Activated CD4-positive, alpha-beta T cell treated with anti-CD3 and anti-CD28 coated beads, Interleukin-2, Interleukin-4, amounts not matched to agents 100 ng/mL and 50 ng/mL, durations not matched to agents 16 hours and 8 hours (primary cell): ENCODE results near the gene MEX3D.

Experiments used
- DNase-seq: peaks from one replicate; pipeline ENCODE4 v3.0.0-alpha.2; 2020; ENCODE audit warnings: low spot score

Gene MEX3D

GRCh38 chr19:1568320-1569019 is at the start of gene MEX3D:
TSS of gene MEX3D (minus strand) at chr19:1568325. CDS start at chr19:1568058, 267 bp downstream.
- peak; percentile 79 for DNase-seq

- no peak for DNase-seq
Observed at GRCh38 chr19:1616875-1617274, 48.8 kb upstream of the MEX3D start.

GRCh38 chr19:1616396-1616795 is 48.3 kb upstream of the MEX3D start:
- DNase-seq = no peak

GRCh38 chr19:1615156-1615765 is 47.1 kb upstream of the MEX3D start:
- DNase-seq = no peak

GRCh38 chr19:1613808-1614570 is 45.9 kb upstream of the MEX3D start:
- no peak for DNase-seq

- DNase-seq = no peak
Observed at GRCh38 chr19:1613146-1613545, 45.0 kb upstream of the MEX3D start.

GRCh38 chr19:1612114-1613086 is 44.3 kb upstream of the MEX3D start:
- no peak for DNase-seq

- no peak for DNase-seq
Observed at GRCh38 chr19:1611353-1611752, 43.2 kb upstream of the MEX3D start.

GRCh38 chr19:1610579-1610978 is 42.5 kb upstream of the MEX3D start:
- DNase-seq = no peak

- DNase-seq = no peak
Observed at GRCh38 chr19:1609680-1610474, 41.8 kb upstream of the MEX3D start.

GRCh38 chr19:1609103-1609396 is 40.9 kb upstream of the MEX3D start:
- no peak for DNase-seq

- DNase-seq = no peak
Observed at GRCh38 chr19:1608359-1609102, 40.4 kb upstream of the MEX3D start.

GRCh38 chr19:1606138-1606651 is 38.1 kb upstream of the MEX3D start:
- no peak for DNase-seq

GRCh38 chr19:1605236-1606137 is 37.4 kb upstream of the MEX3D start, which contains the start of gene UQCR11:
TSS of gene UQCR11 (minus strand) at chr19:1605462. CDS start at chr19:1605409, 53 bp downstream.
- peak; percentile 95 for DNase-seq

- DNase-seq = no peak
Observed at GRCh38 chr19:1602091-1602707, 34.1 kb upstream of the MEX3D start.

GRCh38 chr19:1601613-1602064 is 33.5 kb upstream of the MEX3D start:
- DNase-seq = no peak

GRCh38 chr19:1599460-1599846 is 31.3 kb upstream of the MEX3D start:
- DNase-seq = no peak

- DNase-seq = no peak
Observed at GRCh38 chr19:1598777-1599459, 30.8 kb upstream of the MEX3D start.
